Measurements from ENCODE around the gene SPATA1.
A peak's percentile ranks its signal among the peaks of the same experiment; 100 is the strongest.
"Not testable (repeated sequence)": the region's sequence is repeated elsewhere in the genome, so short reads cannot be mapped to it uniquely, and the experiment has no call there.

Gene SPATA1

GRCh38 chr1:84509029-84509428 is 2.8 kb downstream of the SPATA1 start:
- no peak for DNase-seq

GRCh38 chr1:84510165-84510564 is 4.0 kb downstream of the SPATA1 start:
- DNase-seq, result no peak

GRCh38 chr1:84510668-84511067 is 4.5 kb downstream of the SPATA1 start:
- DNase-seq, result no peak

- no peak for DNase-seq
Observed at GRCh38 chr1:84524590-84524989, 18.4 kb downstream of the SPATA1 start.

- DNase-seq, result no peak
Observed at GRCh38 chr1:84525779-84526178, 19.6 kb downstream of the SPATA1 start.

- DNase-seq, result no peak
Observed at GRCh38 chr1:84538599-84538998, 32.4 kb downstream of the SPATA1 start.

GRCh38 chr1:84539972-84540371 is 33.8 kb downstream of the SPATA1 start:
- DNase-seq, result no peak

GRCh38 chr1:84540759-84541158 is 34.6 kb downstream of the SPATA1 start:
- DNase-seq, result no peak

GRCh38 chr1:84541679-84542078 is 35.5 kb downstream of the SPATA1 start:
- DNase-seq, result no peak

GRCh38 chr1:84550826-84551225 is 44.6 kb downstream of the SPATA1 start:
- DNase-seq, result no peak

- no peak for DNase-seq
Observed at GRCh38 chr1:84569216-84569615, 63.0 kb downstream of the SPATA1 start.

- DNase-seq, result peak; percentile 32
Observed at GRCh38 chr1:84570436-84571149, 64.4 kb downstream of the SPATA1 start.

- peak; percentile 14 for DNase-seq
Observed at GRCh38 chr1:84571150-84571535, 65.0 kb downstream of the SPATA1 start.

- no peak for DNase-seq
Observed at GRCh38 chr1:84573481-84573966, 67.3 kb downstream of the SPATA1 start.

- DNase-seq, result peak; percentile 85
Observed at GRCh38 chr1:84573967-84574842, 68.0 kb downstream of the SPATA1 start, which contains the start of gene CTBS. Gene CTBS, minus strand, starts transcription at chr1:84574440. Its CDS starts 25 bp downstream, at chr1:84574415.

- DNase-seq, result no peak
Observed at GRCh38 chr1:84574936-84575335, 68.8 kb downstream of the SPATA1 start.

- no peak for DNase-seq
Observed at GRCh38 chr1:84581648-84582047, 75.5 kb downstream of the SPATA1 start.

- DNase-seq, result peak; percentile 17
Observed at GRCh38 chr1:84582802-84583587, 76.8 kb downstream of the SPATA1 start.

GRCh38 chr1:84583648-84584047 is 77.5 kb downstream of the SPATA1 start:
- DNase-seq, result peak; percentile 3

GRCh38 chr1:84584126-84584525 is 77.9 kb downstream of the SPATA1 start:
- no peak for DNase-seq

GRCh38 chr1:84585803-84586202 is 79.6 kb downstream of the SPATA1 start:
- DNase-seq, result no peak

GRCh38 chr1:84587099-84587498 is 80.9 kb downstream of the SPATA1 start:
- no peak for DNase-seq

- not testable (repeated sequence) for DNase-seq
Observed at GRCh38 chr1:84594959-84595358, 88.8 kb downstream of the SPATA1 start.
